ENCODE data around the gene AK5. TPM values are rescaled to one million over a fixed set of nuclear protein-coding genes. Genes with fewer than 3 reads are reported as not detected.

Gene AK5
- total and polyA plus RNA-seq, 2 of the 13 experiments (the other 11 are each of a cell fraction or from before 2014, with no cell fraction given), result not detected

DNA sequence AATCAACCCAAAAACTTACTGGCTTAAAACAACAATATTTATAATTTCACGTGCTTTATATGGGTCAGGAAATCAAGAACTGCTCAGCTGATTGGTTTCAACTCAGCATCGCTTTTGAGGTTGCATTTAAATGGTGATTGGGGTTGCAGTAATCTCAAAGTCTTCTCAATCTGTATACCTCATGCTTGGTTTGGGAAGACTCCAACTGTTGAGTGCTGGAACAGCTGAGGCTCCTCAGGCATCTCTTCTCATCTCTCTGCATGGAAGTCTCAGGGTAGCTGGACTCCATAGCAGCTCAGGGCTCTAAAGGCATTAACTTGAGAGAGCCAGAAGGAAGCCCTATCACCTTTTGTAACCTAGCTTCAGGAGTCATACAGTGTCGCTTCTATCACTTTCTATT, 35.1 kb downstream of the AK5 start:
- DNase-seq (ENCODE audit: low spot score), result no peak
- no peak overlapping the region for H3K27ac ChIP-seq (ENCODE audit: extremely low read length, insufficient read depth, low read length)
- ATAC-seq, result no peak
- no peaks in the 10 kb centered on the region for H4K20me1 ChIP-seq (ENCODE audit: insufficient read depth, low read length)
- peaks cover 1% of the 10 kb centered on the region for H3K4me1 ChIP-seq (ENCODE audit: insufficient read depth, low read length)
- no peak overlapping the region for H2AFZ ChIP-seq (ENCODE audit: low read length)
- H3K27me3 ChIP-seq (ENCODE audit: control insufficient read depth in 1 of 2, insufficient read depth in 2 of 2, low read length in 2 of 2), result no peaks in the 10 kb centered on the region; a peak in 2 of 5 replicates
- H3K4me2 ChIP-seq (ENCODE audit: low read depth, low read length), result no peak overlapping the region
- CTCF ChIA-PET (ENCODE audit: low intra/inter-chr PET ratio, low total read pairs), result no interaction called here
- no peak overlapping the region for H3K4me3 ChIP-seq (replicated peaks in 1 of 3; ENCODE audit: insufficient read depth in 1 of 3, low read depth in 2 of 3, low read length in 3 of 3)
- 9% methylated on average over 3 of the region's 3 CpGs for WGBS (ENCODE audit: low lambda C conversion rate)
- H3K9me3 ChIP-seq (ENCODE audit: low read length), result no peaks in the 10 kb centered on the region
- no peak overlapping the region for H3K9ac ChIP-seq (ENCODE audit: insufficient read depth, low read depth, low read length)
- intact Hi-C loops (cut with micrococcal nuclease; ENCODE audit: unreplicated experiment) (loop anchor here (10.0 kb wide), 1 partner anchor 102 kb away; the partner anchor contains the start of gene PIGK), in situ Hi-C loops (cut with HindIII; ENCODE audit: extremely low pct_ligation_motif_present, low pct_unique_long_range_greater_than_20kb) (no loop called here)
- H3K36me3 ChIP-seq (replicated peaks in 1 of 2; ENCODE audit: control insufficient read depth in 1 of 2, insufficient read depth in 2 of 2, low read length in 2 of 2), result no peaks in the 10 kb centered on the region
- TF ChIP-seq ZNF570 (CRISPR knock-in tag; IDR thresholded peaks at IDR 0.05; ENCODE audit: borderline replicate concordance) (no peak), ZNF709 (CRISPR knock-in tag; IDR thresholded peaks at IDR 0.05) (no peak), MAZ (IDR thresholded peaks at IDR 0.05; ENCODE audit: borderline replicate concordance, low read depth, low read length) (no peak), MAZ (CRISPR knock-in tag; IDR thresholded peaks at IDR 0.05; ENCODE audit: low read depth) (no peak), ZNF619 (CRISPR knock-in tag; IDR thresholded peaks at IDR 0.05) (no peak), CHD4 (IDR thresholded peaks at IDR 0.05; ENCODE audit: borderline replicate concordance, low read length) (no peak), SUZ12 (IDR thresholded peaks at IDR 0.05; ENCODE audit: low read depth, low read length) (no peak), ZFP36 (IDR thresholded peaks at IDR 0.05; ENCODE audit: borderline replicate concordance, low read depth, low read length, partially characterized antibody) (no peak), CHD2 (IDR thresholded peaks at IDR 0.05; ENCODE audit: low read depth, low read length) (no peak), KAT2B (IDR thresholded peaks at IDR 0.05; ENCODE audit: borderline replicate concordance, low read depth, low read length) (no peak), REL (CRISPR knock-in tag; conservative IDR thresholded peaks at IDR 0.05) (no peak), ZNF777 (CRISPR knock-in tag; IDR thresholded peaks at IDR 0.05) (no peak), SALL1 (CRISPR knock-in tag; IDR thresholded peaks at IDR 0.05) (no peak), SMARCC2 (IDR thresholded peaks at IDR 0.05) (no peak), ZNF558 (CRISPR knock-in tag; IDR thresholded peaks at IDR 0.05; ENCODE audit: borderline replicate concordance) (no peak)
- TF ChIP-seq, protein P1, sequence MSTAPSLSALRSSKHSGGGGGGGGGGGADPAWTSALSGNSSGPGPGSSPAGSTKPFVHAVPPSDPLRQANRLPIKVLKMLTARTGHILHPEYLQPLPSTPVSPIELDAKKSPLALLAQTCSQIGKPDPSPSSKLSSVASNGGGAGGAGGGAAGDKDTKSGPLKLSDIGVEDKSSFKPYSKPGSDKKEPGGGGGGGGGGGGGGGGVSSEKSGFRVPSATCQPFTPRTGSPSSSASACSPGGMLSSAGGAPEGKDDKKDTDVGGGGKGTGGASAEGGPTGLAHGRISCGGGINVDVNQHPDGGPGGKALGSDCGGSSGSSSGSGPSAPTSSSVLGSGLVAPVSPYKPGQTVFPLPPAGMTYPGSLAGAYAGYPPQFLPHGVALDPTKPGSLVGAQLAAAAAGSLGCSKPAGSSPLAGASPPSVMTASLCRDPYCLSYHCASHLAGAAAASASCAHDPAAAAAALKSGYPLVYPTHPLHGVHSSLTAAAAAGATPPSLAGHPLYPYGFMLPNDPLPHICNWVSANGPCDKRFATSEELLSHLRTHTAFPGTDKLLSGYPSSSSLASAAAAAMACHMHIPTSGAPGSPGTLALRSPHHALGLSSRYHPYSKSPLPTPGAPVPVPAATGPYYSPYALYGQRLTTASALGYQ (CRISPR knock-in tag; IDR thresholded peaks at IDR 0.05), result no peak
- TF ChIP-seq, protein P2, sequence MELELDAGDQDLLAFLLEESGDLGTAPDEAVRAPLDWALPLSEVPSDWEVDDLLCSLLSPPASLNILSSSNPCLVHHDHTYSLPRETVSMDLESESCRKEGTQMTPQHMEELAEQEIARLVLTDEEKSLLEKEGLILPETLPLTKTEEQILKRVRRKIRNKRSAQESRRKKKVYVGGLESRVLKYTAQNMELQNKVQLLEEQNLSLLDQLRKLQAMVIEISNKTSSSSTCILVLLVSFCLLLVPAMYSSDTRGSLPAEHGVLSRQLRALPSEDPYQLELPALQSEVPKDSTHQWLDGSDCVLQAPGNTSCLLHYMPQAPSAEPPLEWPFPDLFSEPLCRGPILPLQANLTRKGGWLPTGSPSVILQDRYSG (CRISPR knock-in tag; IDR thresholded peaks at IDR 0.05), result no peak
- TF ChIP-seq, protein P3, sequence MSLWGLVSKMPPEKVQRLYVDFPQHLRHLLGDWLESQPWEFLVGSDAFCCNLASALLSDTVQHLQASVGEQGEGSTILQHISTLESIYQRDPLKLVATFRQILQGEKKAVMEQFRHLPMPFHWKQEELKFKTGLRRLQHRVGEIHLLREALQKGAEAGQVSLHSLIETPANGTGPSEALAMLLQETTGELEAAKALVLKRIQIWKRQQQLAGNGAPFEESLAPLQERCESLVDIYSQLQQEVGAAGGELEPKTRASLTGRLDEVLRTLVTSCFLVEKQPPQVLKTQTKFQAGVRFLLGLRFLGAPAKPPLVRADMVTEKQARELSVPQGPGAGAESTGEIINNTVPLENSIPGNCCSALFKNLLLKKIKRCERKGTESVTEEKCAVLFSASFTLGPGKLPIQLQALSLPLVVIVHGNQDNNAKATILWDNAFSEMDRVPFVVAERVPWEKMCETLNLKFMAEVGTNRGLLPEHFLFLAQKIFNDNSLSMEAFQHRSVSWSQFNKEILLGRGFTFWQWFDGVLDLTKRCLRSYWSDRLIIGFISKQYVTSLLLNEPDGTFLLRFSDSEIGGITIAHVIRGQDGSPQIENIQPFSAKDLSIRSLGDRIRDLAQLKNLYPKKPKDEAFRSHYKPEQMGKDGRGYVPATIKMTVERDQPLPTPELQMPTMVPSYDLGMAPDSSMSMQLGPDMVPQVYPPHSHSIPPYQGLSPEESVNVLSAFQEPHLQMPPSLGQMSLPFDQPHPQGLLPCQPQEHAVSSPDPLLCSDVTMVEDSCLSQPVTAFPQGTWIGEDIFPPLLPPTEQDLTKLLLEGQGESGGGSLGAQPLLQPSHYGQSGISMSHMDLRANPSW (CRISPR knock-in tag; IDR thresholded peaks at IDR 0.05; ENCODE audit: borderline replicate concordance), result no peak
- TF ChIP-seq, protein P4, sequence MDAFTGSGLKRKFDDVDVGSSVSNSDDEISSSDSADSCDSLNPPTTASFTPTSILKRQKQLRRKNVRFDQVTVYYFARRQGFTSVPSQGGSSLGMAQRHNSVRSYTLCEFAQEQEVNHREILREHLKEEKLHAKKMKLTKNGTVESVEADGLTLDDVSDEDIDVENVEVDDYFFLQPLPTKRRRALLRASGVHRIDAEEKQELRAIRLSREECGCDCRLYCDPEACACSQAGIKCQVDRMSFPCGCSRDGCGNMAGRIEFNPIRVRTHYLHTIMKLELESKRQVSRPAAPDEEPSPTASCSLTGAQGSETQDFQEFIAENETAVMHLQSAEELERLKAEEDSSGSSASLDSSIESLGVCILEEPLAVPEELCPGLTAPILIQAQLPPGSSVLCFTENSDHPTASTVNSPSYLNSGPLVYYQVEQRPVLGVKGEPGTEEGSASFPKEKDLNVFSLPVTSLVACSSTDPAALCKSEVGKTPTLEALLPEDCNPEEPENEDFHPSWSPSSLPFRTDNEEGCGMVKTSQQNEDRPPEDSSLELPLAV (CRISPR knock-in tag; conservative IDR thresholded peaks at IDR 0.05; ENCODE audit: low read depth), result no peak
- no peaks in the 10 kb centered on the region for H3K79me2 ChIP-seq (ENCODE audit: insufficient read depth, low read length)
- POLR2A ChIA-PET, result no interaction called here
- BruUV-seq (replicated peaks), result no TSS peak
- FAIRE-seq, result no peak
